Umbilical cord (tissue), 2 donors: ENCODE results near the gene SLC9A9. TPM values are rescaled to one million over a fixed set of nuclear protein-coding genes. Genes with fewer than 3 reads are reported as not detected.
"Not testable (repeated sequence)": the region's sequence is repeated elsewhere in the genome, so short reads cannot be mapped to it uniquely, and the experiment has no call there.

Source experiments
- DNase-seq: peaks from one replicate; pipeline ENCODE4 v3.0.0-alpha.2; 2015; ENCODE audit warnings: low spot score
- total RNA-seq: library from RNA; depleted of rRNA; stranded (reverse); fragments of >200 nt; gene quantifications from one replicate; pipeline ENCODE4 v1.2.3, GENCODE V29; 2014; ENCODE audit warnings: low replicate concordance; ENCODE audit not compliant: insufficient read depth

SLC9A9 gene
- 43.6 TPM for total RNA-seq

DNA sequence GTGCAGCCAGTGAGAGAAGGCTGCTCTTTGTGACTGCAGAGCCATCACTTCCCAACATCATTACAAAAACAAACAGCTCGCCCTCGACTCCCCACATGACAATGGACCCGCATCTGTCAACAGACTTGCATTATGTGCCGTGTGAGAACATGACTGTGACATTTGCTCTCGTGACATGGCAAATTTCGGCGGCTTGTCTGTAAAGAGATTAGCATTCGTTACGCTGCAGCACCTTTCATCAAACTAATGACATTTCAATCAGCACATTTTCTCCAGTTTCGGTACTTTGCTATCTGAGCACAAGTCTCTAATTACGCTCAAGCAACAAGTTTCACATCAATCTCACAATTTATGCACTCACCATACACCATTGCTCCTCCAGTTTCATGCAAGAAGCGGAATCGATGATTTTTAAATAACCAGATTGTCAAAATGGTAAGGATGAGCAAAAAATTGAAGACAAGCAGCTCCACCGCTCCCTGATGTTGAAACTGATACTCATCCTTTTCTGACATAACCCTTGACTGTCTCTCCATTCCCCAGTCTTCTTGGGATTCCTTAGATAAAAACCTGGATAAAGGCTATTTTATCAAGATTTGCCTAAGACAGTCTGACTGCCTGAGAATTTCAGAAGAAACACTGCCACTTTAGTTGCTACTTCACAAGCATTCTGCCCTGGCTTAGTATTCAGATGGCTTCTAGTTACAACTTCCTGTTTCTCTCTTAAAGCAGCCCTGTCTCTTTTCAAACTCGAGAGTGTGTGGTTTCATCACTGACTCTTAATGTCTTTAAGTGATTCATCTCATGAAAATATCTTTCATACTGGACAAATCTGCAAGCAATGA is at the start of gene SLC9A9:
Gene SLC9A9, minus strand, starts transcription at position 682 of the 845 bp plus-strand sequence. Its CDS starts 146 bp downstream, at position 536.
- DNase-seq = peak; percentile 90

DNA sequence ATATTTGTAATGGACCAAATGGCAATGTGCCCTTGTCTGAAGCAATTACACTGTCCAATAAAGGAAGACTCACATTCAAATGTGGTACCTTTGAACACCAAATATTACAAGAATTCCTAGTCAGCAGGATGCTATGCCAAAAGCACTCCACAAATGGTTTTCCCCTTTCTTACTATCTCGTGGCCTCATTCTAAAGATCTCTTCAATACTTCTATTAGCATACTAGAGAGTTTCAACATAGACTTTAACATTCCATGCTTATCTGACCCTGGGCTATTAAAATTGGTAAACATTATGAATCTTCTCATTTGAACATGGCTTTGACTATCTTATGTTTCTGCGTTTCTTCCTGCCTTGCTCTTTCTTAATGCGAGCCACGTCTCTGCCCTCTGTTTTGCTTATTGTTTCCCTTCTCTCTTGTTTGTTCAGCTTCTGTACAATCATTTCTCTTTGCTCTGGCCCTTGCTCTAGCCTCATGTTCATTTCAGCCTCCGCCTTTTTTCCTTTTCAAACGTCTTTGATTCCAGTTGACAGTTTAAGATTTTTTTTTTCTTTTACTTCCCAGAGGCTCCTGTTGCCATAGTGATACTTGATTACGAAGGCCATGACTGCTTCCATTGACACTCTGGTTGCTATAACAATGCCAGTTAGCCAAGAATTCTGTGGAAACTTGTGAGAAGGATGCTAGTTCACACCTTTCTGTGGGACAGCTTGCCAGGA is 49.5 kb upstream of the SLC9A9 start:
- DNase-seq = peak; percentile 67

DNA sequence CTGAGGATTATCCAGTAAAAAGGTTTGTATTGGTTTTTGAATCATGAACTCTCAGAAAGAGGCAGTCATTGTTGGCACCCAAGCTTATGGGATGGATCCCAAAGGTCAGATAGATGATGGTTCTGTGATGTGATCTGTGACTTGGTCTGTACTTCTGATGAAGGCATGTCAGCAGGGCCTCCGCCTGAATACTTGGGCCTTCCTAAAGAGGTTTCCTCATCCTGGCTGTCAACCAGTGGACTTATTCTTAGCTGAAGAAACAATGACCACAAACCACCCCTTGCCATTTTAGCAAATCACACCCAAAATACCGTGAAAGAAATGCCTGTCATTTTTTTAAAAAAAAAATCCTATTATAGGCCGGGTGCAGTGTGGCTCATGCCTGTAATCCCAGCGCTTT is 48.2 kb upstream of the SLC9A9 start:
- no peak for DNase-seq

DNA sequence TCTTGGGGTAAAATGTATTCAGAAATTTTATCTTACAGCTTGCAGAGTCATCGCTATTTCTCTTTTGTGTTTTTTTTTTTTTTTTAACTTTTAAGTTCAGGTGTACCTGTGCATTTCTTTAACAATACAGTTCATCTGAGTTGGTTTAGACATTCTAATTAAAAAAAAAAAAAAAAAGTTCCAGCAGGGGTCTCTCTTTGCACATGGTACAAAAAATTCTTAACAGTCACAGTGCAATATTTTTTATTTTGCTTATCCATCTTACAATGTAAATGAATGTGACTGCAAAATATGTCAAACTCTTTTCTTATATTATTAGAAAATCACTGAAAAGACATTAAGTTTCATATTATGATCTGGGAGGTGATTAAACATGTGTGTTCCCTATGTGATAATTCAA is 47.5 kb upstream of the SLC9A9 start:
- peak; percentile 64 for DNase-seq

DNA sequence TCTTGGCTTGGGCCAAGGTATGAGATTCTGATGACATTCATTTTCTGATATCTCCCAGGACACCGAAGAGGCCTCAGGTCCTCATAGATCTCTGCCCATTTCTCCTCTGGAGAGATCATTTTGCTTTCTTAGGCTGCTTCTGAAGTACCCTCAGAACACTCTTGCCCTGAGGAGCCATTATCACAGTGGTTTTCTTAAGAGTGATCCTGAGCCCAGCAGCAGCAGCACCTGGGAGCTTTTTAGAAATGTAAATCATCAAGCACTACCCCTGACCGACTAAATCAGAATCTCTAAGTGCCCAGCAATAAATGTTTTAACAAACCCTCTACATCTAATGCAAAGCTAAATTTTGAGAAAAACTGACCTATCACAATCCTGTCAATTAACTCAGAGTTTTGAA is 40.6 kb upstream of the SLC9A9 start:
- no peak for DNase-seq

DNA sequence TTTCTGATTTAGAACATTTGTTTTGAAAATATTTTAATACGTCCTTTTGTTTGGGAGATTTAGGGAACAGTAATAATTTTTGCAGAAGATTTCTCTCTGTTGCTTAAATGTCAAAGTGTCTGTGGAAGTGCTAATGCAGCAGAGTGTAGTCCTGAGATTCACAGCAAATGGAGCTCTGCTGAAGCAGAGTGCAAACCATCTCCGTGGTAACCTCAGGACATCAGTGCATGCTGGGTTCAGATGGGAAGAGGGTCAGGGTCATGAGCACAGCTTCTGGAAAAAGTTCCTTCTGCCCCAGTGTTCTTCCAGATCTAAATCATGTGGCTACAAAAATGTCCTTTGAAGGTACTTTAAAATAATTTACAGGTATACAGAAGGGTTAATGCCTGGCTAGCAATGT is 39.9 kb upstream of the SLC9A9 start:
- DNase-seq = no peak

DNA sequence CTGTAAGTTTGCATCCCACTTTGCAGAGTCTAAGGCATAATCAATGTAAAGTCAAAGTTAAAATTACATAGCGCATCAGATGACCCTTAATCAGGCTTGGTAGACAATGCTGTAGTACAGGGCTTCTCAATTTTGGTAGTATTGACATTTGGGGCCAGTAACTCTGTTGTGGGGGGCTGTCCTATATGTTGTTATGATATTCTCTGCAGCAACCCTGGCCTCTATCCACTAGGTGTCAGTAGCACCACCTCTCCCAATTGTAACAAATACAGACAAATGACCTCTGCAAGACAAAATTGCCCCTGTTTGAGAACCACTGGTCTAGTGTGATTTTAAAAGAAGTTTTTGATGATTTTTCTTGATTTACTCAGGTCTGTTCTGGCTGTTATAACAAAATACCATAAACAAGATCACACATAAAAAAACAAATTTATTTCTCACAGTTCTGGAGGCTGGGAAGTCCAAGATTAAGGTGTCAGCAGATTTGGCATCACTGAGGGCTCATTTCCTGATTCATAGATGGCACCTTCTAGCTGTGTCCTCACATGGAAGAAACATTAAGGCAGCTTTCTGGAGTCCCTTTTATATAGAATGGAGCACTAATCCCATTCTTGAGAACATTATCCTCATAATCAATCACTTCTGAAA is 37.6 kb upstream of the SLC9A9 start:
- DNase-seq = no peak

DNA sequence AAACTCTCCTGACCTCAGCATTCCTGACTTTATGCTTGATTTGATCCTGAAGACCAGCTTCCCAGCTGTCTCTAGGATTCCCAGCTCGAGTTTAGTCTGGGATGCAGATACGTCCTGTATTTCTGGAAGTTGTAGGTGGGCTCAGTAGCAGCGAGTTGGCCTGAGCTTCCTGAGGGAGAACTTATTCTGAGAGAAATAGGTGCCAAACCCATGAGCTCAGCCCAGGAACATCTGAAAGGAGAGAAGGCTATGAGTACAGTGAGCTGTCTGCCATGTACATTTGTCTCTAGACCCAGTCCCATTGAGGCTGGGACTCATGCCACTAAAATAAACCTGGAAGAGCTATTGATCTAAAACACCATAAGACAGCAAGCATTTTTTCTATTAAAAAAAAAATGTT is 36.6 kb upstream of the SLC9A9 start:
- DNase-seq = no peak

DNA sequence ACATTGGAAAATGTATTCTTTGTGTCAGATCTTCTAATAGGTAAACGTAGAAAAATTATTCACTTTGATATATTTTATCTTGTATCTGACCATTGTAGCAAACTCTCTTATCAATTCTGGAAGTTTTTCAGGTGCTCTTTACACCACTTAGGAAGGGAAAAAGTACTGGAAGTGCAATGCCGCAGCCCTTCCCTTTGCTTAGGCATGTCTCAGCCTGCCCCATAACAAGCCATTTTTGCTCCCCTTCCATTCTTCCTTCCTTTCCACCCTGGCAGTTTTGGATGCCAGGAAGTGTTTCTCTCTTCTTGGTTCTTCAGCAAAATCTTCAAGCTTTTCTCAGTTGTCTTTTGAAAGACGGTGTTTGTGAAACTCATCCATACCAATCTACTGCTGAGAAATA is 34.9 kb upstream of the SLC9A9 start:
- no peak for DNase-seq

DNA sequence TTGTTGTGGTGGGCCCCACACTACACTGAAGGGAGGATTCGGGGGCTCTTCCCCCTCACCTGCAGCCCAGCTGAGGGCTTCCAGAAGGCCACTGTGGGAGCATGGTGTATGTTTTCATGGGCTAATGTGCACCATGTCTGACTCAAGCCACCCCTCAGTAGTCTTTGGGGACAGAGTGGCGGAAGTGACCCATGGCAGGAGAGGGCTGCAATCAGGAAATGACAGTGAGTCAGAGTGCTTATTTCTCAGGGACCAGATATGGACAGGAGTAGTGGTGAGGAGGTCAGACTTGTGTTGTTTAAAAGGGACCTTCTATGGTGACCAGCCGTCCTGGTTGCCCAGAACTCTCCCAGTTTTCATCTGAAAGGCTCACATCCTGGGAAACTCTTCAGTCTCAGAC is 32.8 kb upstream of the SLC9A9 start:
- no peak for DNase-seq

DNA sequence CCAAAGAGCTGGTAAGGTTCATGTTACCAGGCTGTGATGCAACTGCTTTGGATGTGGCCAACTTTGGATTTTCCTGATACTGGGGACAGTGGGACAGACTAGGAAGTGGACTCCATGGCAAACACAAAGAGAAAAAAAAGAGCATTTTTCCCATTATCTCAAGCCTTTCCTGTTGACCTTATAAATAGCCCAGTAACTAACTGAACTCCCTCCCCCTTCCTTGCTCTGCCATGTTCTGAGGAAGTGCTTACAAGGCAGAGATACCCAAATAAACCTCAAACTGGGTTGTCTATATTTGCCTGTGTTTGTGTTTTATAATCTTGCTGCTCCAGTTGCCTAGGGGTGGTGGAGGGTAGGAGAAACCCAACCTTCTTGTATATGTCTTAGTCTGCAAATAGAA is 27.3 kb upstream of the SLC9A9 start:
- DNase-seq = no peak

DNA sequence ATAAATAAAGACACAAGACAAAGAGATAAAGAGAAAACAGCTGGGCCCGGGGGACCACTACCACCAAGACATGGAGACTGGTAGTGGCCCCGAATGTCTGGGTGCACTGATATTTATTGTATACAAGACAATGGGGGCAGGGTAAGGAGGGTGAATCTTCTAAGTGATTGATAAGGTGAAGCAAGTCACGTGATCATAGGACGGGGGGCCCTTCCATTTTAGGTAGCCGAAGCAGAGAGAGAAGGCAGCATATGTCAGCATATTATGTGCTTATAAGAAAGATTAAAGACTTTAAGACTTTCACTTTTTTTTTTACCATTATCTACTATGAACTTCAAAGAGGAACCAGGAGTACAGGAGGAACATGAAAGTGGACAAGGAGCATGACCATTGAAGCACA is 25.3 kb upstream of the SLC9A9 start:
- not testable (repeated sequence) for DNase-seq

DNA sequence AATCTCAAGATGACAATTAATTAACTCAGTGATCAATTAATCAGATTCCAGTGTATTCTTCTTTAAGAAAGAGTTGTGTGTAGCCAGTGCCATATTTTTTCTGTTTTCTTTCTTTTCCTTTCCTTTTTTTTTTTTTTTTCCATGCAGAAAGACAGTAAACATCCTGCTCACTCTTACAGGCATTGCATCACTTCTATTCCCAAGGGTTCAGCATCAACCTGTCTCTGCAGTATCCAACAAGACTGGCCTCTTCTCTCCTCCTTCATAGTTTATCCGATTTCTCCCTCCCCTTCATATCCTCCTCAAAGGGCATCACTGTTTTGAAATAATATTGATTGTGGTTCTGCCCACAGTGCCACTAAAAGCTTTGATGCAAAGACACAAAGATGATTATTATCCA is 17.0 kb upstream of the SLC9A9 start:
- no peak for DNase-seq

DNA sequence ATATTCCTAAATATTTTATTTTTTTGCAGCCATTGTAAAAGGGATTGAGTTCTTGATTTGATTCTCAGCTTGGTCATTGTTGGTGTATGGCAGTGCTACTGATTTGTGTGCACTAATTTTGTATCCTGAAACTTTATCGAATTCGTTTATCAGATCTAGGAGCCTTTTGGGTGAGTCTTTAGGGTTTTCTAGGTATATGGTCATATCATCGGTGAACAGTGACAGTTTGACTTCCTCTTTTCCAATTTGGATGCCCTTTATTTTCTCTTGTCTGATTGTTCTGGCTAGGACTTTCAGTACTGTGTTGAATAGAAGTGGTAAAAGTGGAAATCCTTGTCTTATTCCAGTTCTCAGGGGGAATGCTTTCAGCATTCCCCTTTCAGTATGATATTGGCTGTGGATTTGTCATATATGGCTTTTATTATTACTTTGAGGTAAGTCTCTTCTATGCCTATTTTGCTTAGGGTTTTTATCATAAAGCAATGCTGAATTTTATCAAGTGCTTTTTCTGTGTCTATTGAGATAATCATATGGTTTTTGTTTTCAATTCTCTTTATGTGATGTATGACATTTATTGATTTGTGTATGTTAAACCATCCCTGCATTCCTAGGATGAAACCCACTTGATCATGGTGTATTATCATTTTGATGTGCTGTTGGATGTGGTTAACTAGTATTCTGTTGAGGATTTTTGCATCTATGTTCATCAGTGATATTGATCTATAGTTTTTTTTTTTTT is 11.4 kb upstream of the SLC9A9 start:
- no peak for DNase-seq

DNA sequence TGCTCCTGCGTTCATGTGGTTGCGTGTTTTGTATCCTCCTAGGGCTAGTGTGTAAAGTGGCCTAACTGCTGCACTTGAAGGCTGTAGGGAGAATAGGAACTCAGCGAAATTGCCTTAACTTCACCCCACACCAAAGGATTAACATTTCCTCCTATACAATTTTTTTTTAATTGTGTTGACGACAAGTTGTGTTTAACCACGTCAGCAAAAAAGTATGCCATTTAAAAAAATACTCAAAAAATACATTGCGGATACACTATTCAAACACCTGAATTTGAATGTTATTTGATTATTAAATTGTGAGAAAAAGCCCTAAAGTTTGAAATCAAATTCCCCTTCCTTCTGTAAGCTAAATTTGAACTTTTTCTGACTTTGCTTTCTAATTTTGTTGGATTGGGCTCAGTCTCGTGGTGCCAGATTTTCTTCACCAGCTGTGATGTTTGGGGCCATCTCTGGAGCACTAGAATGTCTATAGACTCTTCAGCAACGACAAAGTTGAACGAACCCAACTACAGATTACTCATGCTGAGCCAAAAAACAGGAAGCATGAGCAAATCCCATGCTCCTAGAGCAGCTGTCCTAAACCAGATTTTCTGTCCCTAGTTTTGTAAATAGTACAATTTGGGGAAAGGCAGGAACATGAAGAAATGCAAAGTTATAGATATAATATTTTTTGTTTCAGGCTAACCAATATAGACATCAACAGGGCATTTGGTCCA is 8.1 kb upstream of the SLC9A9 start:
- DNase-seq = no peak

DNA sequence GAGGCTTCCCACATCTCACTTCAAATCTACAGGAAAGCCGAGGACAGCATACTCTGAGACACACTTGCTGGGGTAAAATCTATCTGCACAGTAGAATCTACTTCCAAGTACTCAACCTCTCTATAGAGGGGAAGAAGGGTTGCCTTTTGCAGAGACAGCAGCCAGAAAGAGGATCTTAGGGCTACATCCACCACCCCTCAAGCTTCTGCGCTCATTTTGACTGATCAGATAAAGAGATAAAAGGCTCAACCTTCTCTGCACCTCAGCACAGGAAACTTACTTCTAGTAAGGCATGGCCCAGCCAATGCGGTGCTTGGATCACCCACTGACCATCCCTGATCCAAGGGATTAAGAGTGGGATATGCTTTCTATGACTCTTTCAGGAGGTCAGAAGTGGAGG is 6.9 kb upstream of the SLC9A9 start:
- DNase-seq = no peak

DNA sequence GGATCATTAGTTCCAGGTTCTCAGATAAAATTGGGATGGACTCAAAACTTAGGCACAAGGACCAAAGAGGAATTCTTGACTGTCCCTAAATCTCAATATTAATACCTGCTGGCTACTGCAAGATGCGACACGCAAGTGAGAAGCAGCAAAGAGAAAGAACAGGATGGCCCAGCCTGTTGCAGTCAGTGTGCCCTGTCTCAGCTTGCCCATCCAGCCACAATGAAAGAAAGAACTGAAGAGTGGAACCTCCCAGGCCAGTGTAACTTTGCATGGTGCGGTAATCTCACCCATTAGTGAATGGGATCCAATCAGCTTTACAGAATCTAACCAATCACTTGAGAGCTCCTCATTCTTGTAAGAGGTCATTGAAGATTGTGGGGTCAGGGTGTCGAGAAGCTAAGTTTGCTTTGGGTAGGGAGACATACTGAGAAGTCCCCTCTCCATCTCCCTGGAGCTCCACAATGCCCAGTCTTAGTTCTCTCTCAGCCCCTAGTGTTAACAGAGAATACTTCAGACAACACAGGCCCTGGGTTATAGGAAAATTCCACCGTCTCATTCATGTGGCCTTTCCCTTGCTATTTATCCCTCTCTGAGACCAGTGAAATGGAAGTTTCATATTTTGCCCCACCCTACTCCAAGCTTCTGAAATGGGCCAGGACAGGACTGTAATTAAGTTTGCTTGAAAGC is 3.2 kb upstream of the SLC9A9 start:
- DNase-seq = no peak

DNA sequence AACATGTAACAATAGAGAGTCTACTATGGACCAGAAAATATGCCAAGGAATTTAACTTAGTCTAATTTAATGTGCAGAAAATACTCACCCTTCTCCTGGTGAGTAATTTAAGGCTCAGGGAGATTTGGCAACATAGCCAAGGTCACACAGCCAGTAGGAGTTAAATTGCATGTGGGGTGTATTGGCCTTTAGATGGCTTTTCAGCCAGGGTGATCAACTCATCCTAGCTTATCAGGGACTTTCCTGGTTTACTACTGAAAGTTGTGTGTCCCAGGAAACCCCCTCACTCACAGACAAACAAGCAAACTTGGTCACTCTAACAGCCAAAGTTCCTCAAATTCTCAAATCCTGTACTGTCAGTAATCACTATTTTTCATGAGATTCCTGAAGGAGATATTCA is 2.6 kb upstream of the SLC9A9 start:
- DNase-seq = no peak

DNA sequence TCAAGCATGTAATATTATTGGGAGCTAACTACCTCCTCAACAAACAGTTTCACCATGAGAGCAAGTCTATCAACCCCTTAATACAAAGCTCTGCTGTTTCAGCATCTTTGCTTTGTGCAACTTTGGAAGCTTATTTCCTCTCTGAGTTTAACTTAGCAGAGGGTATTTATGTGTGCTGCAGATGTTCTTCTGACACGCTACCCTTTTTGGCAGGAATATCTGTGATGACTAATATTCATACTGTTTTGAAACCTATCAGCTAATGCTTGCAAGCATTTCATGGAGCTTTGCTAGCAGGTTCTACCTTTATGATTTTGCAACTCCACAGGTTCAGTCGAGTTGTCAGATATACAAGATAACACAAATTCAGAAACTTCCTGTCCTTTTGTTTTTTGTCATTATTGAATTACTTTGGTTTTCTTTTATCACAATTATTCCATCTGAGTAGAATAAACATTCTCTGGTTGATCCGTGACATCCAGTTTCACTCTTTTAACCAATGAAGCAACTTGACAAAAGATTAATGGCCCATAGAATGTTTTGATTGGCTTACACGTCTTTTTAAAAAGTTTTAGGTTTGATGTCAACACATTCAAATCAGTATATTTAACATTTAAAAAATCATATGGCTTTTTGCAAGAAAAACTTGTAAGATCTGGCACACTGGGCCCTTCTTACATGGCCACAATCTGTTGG is 1.7 kb upstream of the SLC9A9 start:
- peak; percentile 94 for DNase-seq

DNA sequence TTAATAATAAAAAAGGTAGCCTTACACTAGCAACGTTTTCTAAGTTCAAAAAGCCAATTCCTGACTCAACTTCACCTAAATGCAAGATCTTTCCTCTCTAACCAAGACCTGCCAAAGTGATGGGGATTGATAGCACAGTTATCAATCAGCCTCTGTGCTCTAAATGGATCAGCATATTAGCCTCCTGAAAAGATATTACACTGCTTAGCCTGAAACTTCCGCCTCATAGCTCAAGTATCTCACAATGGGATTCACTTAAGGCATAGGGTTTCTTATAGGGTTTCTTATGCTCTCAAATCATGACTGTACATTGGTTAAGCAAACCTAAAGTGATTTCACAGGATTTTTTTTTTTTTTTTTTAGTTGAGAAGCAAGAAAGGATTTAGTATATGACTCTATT is 436 bp upstream of the SLC9A9 start:
- no peak for DNase-seq
